Measurements from ENCODE around the gene STXBP5L. TPM values are rescaled to one million over a fixed set of nuclear protein-coding genes. Genes with fewer than 3 reads are reported as not detected.
A peak's percentile ranks its signal among the peaks of the same experiment; 100 is the strongest.

STXBP5L gene
- total RNA-seq, 1 experiment from 2014 or later = 5.9 TPM

DNA sequence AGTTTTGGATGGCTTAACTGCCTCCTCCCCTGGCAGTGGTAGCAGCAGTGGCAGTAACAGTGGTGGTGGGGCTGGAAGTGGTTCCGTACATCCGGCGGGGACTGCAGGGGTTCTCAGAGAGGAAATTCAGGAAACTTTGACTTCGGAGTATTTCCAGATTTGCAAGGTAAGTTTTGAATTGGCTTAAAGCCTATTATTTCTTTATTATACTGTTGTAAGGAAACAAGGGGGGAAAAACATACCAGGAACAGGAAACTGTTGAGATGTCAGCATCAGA lies 1.5 kb downstream of the STXBP5L start (continued):
- TF ChIP-seq ZNF317 (CRISPR knock-in tag; IDR thresholded peaks at IDR 0.05; ENCODE audit: borderline replicate concordance, low read depth) (no peak), TCF7 (CRISPR knock-in tag; IDR thresholded peaks at IDR 0.05; ENCODE audit: low read depth) (no peak), FOXP1 (CRISPR knock-in tag; IDR thresholded peaks at IDR 0.05; ENCODE audit: borderline replicate concordance) (no peak), SOX15 (CRISPR knock-in tag; IDR thresholded peaks at IDR 0.05) (no peak), ZBTB43 (CRISPR knock-in tag; IDR thresholded peaks at IDR 0.05) (no peak), ZNF416 (CRISPR knock-in tag; IDR thresholded peaks at IDR 0.05) (no peak), ETV6 (CRISPR knock-in tag; IDR thresholded peaks at IDR 0.05) (no peak), FOXJ3 (CRISPR knock-in tag; IDR thresholded peaks at IDR 0.05; ENCODE audit: borderline replicate concordance) (no peak), ZNF423 (CRISPR knock-in tag; IDR thresholded peaks at IDR 0.05) (no peak), PRRX2 (CRISPR knock-in tag; IDR thresholded peaks at IDR 0.05) (no peak), IRF2 (CRISPR knock-in tag; IDR thresholded peaks at IDR 0.05; ENCODE audit: borderline replicate concordance, low read depth) (no peak), CTCF (IDR thresholded peaks at IDR 0.05) (no peak), ZNF396 (CRISPR knock-in tag; IDR thresholded peaks at IDR 0.05; ENCODE audit: borderline replicate concordance) (no peak)

- no peak for TF ChIP-seq FOXK1 (CRISPR knock-in tag; IDR thresholded peaks at IDR 0.05)
- TF ChIP-seq, protein P1, sequence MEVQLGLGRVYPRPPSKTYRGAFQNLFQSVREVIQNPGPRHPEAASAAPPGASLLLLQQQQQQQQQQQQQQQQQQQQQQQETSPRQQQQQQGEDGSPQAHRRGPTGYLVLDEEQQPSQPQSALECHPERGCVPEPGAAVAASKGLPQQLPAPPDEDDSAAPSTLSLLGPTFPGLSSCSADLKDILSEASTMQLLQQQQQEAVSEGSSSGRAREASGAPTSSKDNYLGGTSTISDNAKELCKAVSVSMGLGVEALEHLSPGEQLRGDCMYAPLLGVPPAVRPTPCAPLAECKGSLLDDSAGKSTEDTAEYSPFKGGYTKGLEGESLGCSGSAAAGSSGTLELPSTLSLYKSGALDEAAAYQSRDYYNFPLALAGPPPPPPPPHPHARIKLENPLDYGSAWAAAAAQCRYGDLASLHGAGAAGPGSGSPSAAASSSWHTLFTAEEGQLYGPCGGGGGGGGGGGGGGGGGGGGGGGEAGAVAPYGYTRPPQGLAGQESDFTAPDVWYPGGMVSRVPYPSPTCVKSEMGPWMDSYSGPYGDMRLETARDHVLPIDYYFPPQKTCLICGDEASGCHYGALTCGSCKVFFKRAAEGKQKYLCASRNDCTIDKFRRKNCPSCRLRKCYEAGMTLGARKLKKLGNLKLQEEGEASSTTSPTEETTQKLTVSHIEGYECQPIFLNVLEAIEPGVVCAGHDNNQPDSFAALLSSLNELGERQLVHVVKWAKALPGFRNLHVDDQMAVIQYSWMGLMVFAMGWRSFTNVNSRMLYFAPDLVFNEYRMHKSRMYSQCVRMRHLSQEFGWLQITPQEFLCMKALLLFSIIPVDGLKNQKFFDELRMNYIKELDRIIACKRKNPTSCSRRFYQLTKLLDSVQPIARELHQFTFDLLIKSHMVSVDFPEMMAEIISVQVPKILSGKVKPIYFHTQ (CRISPR knock-in tag; IDR thresholded peaks at IDR 0.05) = no peak
- TF ChIP-seq IRF2 (CRISPR knock-in tag; IDR thresholded peaks at IDR 0.05; ENCODE audit: borderline replicate concordance, low read depth) = no peak
- TF ChIP-seq NFATC4 (CRISPR knock-in tag; IDR thresholded peaks at IDR 0.05) = no peak
- TF ChIP-seq PRRX2 (CRISPR knock-in tag; IDR thresholded peaks at IDR 0.05) = no peak
- TF ChIP-seq, protein P2, sequence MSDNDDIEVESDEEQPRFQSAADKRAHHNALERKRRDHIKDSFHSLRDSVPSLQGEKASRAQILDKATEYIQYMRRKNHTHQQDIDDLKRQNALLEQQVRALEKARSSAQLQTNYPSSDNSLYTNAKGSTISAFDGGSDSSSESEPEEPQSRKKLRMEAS (CRISPR knock-in tag; IDR thresholded peaks at IDR 0.05) = no peak
- H3K9me3 Mint-ChIP-seq = peaks cover 43% of the 10 kb centered on the region
These were observed 18.1 kb downstream of the STXBP5L start for GRCh38 chr3:120926146-120926545.

DNA sequence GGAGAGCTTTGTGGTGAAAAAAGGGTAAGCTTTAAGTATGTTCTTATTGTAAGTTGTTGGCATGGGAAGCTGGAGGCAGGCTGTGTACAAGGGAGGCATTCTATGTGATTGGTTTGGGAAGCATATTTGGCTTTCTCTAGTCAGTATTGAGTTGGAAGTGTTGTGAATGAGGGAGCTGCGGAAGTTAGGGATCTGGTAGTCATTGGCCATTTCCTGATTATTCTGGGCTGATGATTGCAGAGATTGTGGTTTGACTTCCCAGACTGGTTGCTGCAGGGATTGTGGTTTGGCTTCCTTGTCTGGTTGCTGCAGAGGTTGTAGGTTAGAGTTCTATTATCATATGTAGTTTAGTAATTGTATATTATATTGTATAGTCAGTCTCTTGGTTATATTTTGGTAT lies 21.0 kb downstream of the STXBP5L start:
- 0 out of 2 replicates have a peak overlapping the region, but pooled peaks have one; percentile 5 for H3K27ac Mint-ChIP-seq
- ATAC-seq = peak; percentile 32
- peaks cover 5% of the 10 kb centered on the region; the same call in 1 of the 2 replicates for H3K4me1 Mint-ChIP-seq
- H3K36me3 Mint-ChIP-seq = peaks cover 33% of the 10 kb centered on the region
- H3K4me3 Mint-ChIP-seq = no peak overlapping the region
- peaks cover 27% of the 10 kb centered on the region for H3K9me3 Mint-ChIP-seq
- POLR2A ChIA-PET = no interaction called here
- no peak for DNase-seq (ENCODE audit: low spot score)
- CTCF ChIA-PET = no interaction called here
- no peaks in the 10 kb centered on the region for H3K27me3 Mint-ChIP-seq (ENCODE audit: low read depth)
- no peak for TF ChIP-seq NFYB (CRISPR knock-in tag; conservative IDR thresholded peaks at IDR 0.05; ENCODE audit: low read depth)
- TF ChIP-seq FOXK1 (CRISPR knock-in tag; IDR thresholded peaks at IDR 0.05) = no peak
- TF ChIP-seq TEAD1 (CRISPR knock-in tag; IDR thresholded peaks at IDR 0.05) = no peak
- no peak for TF ChIP-seq CREM (CRISPR knock-in tag; IDR thresholded peaks at IDR 0.05)
- TF ChIP-seq ZNF263 (CRISPR knock-in tag; IDR thresholded peaks at IDR 0.05; ENCODE audit: low read depth) = no peak
- TF ChIP-seq SMAD4 (CRISPR knock-in tag; IDR thresholded peaks at IDR 0.05) = no peak
- TF ChIP-seq ZMAT4 (CRISPR knock-in tag; IDR thresholded peaks at IDR 0.05) = no peak
- no peak for TF ChIP-seq CREB1 (CRISPR knock-in tag; IDR thresholded peaks at IDR 0.05)
- TF ChIP-seq, protein P3, sequence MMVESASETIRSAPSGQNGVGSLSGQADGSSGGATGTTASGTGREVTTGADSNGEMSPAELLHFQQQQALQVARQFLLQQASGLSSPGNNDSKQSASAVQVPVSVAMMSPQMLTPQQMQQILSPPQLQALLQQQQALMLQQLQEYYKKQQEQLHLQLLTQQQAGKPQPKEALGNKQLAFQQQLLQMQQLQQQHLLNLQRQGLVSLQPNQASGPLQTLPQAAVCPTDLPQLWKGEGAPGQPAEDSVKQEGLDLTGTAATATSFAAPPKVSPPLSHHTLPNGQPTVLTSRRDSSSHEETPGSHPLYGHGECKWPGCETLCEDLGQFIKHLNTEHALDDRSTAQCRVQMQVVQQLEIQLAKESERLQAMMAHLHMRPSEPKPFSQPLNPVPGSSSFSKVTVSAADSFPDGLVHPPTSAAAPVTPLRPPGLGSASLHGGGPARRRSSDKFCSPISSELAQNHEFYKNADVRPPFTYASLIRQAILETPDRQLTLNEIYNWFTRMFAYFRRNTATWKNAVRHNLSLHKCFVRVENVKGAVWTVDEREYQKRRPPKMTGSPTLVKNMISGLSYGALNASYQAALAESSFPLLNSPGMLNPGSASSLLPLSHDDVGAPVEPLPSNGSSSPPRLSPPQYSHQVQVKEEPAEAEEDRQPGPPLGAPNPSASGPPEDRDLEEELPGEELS (CRISPR knock-in tag; IDR thresholded peaks at IDR 0.05) = no peak
- TF ChIP-seq GTF2I (CRISPR knock-in tag; conservative IDR thresholded peaks at IDR 0.05) = no peak
- TF ChIP-seq NR1H2 (CRISPR knock-in tag; IDR thresholded peaks at IDR 0.05) = no peak
- TF ChIP-seq CBFB (CRISPR knock-in tag; IDR thresholded peaks at IDR 0.05; ENCODE audit: low read depth) = no peak
- TF ChIP-seq ZNF232 (CRISPR knock-in tag; IDR thresholded peaks at IDR 0.05) = no peak

More at GRCh38 chr3:120926146-120926545, 18.1 kb downstream of the STXBP5L start:
- no peak for DNase-seq (ENCODE audit: low spot score)
- Mint-ChIP-seq H3K27me3 (ENCODE audit: low read depth) (no peaks in the 10 kb centered on the region), H3K36me3 (peaks cover 53% of the 10 kb centered on the region), H3K4me3 (no peak overlapping the region), H3K27ac (no peak overlapping the region), H3K4me1 (peaks cover 5% of the 10 kb centered on the region; the same call in 1 of the 2 replicates)
- ChIA-PET CTCF (no interaction called here), POLR2A (no interaction called here)
- ATAC-seq = no peak

All from WTC11 (cell line).